DMS79 treated with DMSO at 0.1 percent for 48 hours (cell line): ENCODE measurements around the gene PSG4.
"Not testable (repeated sequence)": the region's sequence is repeated elsewhere in the genome, so short reads cannot be mapped to it uniquely, and the experiment has no call there.

ENCODE experiments used
- DNase-seq: peaks from one replicate; lab custom pipeline; 2025; lab: John Stamatoyannopoulos, UW

Gene PSG4

DNA sequence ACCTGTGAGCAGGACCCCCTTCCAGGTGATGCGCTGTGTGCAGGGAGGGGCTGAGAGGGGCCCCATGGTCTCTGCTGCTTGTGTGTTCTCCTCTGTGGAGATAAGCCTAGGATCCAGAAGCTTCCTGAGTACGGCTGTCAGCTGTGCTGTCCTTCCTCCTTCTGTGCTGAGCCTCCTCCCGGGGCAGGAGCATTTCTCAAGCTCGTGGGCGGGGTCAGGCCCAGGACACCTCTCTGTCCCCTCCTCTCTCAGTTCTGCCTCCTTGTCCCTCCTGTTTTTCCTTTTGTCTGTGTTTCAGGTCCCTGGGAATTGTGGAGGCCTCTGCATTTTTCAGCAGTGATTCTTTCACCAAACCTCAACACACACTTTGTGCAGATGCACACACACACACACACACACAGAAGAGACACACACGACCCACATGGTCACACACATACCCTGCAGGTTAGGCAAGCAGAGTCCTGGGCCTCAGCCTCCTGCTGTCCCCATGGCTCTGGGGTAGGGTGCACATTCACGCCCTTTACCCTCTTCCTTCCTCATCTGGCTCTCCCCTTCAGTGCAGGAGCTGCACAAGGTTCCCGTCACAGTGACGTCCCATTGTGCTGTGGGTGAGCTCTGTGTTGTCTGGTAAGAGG, at the start of gene PSG4:
PSG4 (minus strand) TSS at position 168 of the 635 bp plus-strand sequence; CDS start at position 66, 102 bp downstream.
- not testable (repeated sequence) for DNase-seq

DNA sequence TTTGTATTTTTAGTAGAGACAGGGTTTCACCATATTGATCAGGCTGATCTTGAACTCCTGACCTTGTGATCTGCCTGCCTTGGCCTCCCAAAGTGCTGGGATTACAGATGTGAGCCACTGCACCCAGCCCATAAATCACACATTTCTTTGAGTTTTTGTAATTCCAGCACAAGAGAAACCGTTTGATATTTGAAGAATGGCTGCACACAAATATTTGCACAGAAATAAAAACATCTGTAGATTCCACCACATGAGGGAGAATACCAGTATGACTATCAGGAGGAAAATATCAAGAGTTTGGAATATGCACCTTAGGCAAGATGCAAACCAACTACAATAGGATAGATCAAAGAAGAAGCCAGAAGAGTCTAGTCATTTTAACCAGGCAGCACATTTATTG, 46.0 kb upstream of the PSG4 start:
- DNase-seq: not testable (repeated sequence)

DNA sequence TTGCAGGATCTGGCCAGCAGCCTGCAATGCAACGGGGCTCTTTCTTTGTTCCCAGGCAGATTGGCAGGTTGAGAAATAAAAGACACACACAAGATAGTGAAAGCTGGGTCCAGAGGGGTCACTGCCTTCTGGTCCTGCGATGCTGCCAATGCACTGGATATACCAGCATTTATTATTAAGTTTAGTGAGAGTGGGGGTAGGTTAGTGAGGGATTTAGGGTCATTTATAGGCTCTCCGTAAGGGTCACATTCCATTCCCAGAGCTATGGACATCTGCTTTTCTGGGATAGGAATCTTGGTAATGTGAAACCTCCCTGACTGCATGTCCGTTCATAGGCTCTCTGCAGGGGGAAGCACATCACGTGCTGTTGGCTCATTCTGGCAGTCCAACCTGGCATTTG, 44.9 kb upstream of the PSG4 start:
- not testable (repeated sequence) for DNase-seq

DNA sequence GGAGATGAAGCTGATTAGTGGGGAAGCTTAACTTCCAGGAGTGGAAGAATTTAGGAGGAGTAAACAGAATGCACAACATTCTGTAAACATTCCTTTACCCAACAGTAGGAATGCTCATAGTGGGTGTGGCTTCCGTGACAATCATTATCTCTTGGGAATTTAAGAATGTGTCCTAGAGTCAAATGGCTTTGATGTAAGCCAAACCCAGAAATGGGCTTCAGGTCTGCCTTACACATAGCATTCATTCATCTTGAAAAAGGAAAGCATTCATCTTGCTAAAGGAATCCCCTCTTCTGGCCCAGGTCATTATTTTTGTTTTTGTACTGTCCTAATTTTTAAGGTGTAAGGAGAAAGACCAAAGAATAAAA, 43.2 kb upstream of the PSG4 start:
- not testable (repeated sequence) for DNase-seq

DNA sequence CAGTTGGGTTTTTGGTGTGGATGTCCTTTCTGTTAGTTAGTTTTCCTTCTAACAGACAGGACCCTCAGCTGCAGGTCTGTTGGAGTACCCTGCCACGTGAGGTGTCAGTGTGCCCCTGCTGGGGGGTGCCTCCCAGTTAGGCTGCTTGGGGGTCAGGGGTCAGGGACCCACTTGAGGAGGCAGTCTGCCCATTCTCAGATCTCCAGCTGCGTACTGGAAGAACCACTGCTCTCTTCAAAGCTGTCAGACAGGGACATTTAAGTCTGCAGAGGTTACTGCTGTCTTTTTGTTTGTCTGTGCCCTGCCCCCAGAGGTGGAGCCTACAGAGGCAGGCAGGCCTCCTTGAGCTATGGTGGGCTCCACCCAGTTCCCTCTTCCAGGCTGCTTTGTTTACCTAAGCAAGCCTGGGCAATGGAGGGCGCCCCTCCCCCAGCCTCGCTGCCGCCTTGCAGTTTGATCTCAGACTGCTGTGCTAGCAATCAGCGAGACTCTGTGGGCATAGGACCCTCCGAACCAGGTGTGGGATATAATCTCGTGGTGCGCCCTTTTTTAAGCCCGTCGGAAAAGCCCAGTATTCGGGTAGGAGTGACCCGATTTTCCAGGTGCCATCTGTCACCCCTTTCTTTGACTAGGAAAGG, 41.9 kb upstream of the PSG4 start:
- DNase-seq: not testable (repeated sequence)

DNA sequence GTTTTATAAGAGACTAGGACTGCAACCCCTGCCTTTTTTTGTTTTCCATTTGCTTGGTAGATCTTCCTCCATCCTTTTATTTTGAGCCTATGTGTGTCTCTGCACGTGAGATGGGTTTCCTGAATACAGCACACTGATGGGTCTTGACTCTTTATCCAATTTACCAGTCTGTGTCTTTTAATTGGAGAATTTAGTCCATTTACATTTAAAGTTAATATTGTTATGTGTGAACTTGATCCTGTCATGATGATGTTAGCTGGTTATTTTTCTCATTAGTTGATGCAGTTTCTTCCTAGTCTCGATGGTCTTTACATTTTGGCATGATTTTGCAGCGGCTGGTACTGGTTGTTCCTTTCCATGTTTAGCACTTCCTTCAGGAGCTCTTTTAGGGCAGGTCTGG, 40.4 kb upstream of the PSG4 start:
- DNase-seq: not testable (repeated sequence)

DNA sequence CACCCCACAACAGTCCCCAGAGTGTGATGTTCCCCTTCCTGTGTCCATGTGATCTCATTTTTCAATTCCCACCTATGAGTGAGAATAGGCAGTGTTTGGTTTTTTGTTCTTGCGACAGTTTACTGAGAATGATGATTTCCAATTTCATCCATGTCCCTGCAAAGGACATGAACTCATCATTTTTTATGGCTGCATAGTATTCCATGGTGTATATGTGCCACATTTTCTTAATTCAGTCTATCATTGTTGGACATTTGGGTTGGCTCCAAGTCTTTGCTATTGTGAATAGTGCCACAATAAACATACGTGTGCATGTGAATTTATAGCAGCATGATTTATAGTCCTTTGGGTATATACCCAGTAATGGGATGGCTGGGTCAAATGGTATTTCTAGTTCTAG, 36.8 kb upstream of the PSG4 start:
- not testable (repeated sequence) for DNase-seq

DNA sequence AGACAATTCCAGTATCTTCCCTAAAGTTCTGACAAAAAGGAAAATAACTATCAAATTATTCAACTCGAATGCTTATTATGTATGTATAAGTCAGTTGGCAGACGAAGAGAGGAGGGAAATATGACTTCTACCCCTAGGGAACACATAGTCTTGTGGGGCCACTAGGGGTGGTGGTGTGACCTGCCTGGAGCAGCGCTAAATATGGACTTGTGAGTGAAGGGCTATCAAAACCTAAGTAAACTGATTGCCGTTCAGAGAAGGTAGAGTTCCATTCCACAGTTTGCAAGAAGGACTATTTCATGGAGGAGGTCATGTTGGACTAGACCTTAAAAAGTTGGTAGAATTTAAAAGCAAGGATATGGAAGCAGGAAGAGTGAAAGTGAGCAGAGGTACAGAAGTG, 32.8 kb upstream of the PSG4 start:
- DNase-seq: not testable (repeated sequence)

DNA sequence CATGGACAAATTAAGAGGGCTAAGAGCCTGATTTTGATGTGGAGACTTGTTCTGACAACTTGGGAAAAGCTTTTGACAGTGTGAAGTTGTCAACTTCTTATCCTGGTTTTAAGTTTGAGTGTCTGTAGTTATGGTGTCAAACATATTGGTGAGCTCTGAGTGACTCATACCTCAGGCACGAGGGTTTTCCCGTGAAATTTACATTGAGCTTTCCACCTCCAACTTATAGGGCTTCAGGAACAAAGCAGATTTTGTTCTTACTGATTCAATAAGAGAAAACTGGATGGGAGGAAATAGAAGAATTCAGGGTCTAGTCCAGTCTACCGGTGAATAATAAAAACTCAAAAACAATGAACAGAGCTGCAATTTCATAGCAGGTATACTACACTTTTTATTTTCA, 30.2 kb upstream of the PSG4 start:
- DNase-seq: not testable (repeated sequence)

DNA sequence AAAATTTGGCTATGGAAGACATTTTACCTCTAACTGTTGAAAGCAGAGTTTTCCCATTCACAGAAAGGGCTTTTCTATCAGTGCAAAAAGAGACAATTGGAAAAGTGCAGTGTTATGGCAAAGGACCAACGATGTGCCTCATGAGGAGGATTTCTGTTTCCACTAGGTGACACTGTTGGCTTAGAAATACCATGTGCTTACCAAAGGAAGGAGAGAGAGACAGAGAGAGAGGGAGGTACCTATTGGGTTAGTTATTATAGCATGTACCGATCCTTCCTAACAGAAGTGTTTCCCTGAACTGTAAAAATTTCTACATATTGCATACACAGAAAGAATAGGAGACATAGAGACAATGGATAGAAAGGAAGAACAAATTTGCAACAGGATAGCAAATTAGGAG, 23.9 kb upstream of the PSG4 start:
- DNase-seq: no peak

DNA sequence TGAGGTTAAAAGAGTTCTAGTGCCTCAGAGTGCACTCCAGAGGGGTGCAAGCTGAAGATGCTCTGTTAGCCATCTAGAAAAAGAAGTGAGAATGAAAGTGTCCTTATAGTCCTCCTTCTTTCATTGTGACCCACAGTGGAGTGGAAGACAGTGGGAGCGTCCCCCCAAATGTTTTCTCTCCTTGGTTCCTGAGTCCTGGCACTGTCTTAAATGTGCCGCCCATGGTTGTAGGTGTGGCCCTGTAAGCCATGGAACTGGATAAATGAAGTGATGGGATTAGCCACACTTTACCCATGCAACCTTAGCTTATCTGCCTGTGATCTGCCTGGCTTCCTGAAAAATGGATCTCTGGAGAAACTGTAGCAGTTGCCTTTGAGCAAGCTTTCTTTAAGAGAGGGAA, 23.3 kb upstream of the PSG4 start:
- not testable (repeated sequence) for DNase-seq

DNA sequence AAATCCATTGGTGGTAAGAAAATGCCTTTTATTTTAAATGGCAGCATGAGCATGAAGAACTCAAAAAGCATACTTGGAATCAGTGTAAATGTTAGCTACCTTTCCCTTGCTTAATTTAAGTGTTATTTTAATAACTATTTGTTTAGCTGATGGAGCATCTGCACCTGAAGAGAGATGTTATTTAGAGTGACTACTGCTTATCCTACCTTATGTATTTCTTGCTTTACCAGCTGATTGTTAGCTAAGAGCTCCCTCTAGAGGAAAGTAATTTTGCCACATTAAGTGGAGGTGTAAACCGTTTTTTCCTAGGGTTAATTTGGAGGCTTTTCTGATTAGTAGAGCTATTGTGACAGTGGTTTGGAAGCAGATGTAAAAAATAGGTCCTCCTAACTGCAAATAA, 21.5 kb upstream of the PSG4 start:
- DNase-seq: not testable (repeated sequence)

DNA sequence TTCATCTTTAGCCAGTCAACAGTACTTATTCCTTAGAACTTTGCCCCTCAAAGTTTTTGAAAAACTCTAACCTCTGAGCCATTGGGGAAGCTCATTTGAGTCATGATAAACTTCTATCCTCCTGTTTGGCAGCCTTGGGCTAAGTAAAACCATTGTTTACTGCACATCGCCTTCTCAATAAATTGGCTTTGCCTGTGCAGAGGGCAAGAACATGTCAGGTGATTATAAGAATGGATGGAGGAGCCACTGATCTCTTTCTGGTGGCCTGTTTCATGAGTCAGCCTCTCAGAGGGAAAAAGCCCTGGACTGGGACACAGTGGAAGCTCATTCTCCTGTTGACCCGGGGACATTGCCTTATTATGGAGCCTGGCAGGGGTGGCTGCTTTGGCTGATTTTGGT, 19.4 kb upstream of the PSG4 start:
- DNase-seq: no peak

DNA sequence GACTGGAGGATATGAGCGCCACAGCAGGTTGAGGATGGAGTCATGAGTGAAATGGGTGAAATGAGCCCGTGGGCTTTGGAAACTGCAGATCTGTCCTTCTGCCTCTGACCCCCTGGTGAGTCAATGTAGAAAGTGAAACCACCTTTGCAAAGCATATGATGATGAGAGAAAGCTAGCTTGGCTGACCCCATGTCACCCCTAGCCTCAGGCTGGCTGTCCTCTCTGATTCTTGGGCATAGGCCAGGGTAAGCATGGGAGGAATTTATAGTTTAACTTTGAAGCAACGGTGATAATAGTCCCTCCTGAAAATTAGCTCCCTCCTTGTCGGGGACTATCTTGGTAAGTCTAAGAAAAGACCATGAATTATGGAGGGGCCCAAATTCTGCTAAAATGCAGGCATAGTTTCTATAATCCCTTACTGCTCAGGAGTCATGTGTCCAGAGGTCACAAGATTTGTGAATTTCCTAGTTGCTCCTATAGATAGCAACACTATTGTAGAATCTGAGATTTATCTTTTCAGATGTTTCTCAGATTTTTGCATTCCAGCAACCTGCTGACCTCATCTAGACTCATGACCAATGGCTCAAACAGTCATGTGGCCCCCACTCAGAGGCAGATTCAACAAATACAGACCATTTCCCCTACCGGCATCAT, 18.9 kb upstream of the PSG4 start:
- DNase-seq: not testable (repeated sequence)

DNA sequence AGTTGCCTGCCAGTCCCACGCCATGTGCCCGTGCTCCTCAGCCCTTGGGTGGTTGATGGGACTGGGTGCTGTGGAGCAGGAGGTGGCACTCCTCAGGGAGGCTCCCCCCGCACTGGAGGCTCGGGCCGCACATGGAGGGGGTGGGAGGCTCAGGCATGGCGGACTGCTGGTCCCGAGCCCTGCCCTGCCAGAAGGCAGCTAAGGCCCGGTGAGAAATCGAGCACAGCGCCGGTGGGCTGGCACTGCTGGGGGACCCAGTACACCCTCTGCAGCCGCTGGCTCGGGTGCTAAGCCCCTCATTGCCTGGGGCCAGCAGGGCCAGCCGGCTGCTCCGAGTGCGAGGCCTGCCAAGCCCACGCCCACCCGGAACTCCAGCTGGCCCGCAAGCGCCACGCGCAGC, 16.5 kb upstream of the PSG4 start:
- not testable (repeated sequence) for DNase-seq

DNA sequence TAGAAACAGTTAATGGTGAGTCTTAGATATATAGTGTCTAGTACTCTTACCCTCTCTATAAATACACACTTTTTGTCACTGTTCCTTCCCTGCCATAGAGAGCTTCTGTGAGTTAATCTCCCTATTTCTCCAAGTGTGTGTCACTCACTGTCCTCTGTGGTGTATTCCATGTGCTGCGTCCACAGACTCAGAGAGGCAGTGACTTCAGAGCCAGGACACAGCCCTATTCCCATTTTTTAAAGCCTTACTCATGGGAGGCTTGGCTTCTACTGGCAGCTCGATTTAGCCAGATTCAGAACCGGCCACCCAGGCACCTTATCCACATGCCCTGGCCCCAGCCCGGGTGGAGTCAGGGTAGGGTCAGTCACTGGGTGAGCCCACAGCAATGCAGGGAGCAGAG, 13.7 kb upstream of the PSG4 start:
- DNase-seq: not testable (repeated sequence)

DNA sequence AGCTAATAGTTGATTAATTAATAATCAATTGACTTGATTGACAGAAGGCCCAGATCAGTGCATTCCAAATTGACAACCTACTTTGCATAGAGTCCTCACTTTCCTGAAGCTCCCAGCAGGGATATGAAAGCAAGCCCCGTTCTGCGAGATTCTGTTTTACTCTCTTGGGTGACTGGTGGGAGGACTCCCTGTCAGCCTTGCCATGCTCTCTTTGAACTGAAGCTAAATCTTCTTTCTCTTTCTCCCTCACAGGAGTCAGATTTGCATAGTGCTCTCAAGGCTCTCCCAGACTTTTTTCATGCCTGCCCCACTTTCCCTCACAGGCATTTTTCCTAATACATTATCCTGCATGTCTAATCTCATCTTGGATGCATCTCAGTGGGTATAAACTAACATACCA, 10.4 kb upstream of the PSG4 start:
- not testable (repeated sequence) for DNase-seq

DNA sequence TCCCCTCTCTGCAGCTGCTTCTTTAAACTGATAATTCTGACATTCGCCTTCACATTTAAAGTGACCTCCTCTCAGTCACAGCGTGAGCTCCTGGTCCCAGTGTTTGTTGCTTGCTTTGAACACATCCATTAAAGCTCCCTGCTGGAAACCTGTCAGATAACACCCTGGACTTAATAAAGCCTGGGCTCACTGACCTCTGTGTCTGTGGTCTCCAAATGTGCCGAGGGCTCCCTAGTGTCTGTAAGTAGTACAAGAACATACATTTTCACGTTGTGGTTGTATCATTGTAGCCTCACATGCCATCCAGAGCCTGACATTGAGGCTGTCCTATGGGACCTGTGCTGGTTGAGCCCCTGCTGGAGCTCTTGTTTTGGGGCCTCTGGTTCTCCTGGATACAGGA, 2.6 kb upstream of the PSG4 start:
- DNase-seq: no peak

DNA sequence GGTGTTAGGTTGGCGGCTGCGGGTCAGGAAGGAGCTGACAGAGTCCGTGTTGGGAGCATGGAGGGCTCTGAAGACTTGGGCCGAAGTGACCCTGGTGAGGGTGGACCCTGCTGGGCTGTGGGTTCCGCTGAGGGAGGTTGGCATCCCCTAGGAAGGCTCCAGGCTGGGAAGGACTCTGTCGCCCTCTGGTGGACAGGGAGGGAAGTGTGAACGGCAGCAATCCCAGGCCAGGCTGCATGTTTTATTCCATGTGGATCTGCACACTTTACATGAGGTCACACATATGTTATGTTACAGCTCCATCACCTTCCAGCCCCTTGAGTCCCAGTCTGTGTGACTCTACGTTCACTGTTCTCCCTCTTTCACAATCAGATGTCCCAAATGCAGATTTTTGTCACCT, 1.7 kb upstream of the PSG4 start:
- not testable (repeated sequence) for DNase-seq

DNA sequence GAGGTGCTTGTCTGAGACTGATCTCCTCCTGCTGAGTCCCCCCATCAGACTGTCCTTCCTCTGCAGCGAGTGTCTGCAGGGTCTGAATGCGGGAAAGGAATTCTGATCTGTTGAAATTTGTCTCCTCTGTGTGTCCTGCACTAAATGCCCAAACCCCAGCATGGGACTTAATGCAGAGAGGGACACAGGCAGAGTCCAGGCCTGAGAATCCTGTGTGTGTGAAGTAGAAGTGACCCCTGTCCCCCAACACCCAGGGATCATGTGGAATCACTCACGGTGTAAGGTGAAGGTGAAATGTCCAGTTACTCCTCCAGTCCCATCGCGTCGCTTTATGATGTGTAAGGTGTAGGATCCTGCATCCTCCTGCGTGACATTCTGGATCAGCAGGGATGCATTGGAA, 1.8 kb downstream of the PSG4 start:
- DNase-seq: not testable (repeated sequence)

DNA sequence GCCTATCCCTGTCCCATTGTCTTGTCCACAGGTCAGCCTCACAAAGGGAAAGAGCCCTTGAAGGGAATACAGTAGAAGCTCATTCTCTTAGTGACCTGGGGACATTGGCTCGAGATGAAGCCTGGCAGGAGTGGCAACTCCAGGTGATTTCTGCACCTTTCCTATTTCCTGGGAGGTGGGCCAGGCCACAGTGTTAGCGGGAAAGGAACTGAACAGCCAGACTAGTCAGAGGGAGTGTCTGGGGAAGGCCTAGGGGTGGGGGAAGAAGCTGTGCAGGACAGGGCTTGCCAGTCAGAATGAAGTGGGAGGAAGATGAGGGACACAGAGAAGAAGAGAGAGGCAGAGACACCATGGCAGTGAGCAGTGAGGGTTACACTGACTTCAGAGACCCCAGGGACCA, 3.5 kb downstream of the PSG4 start:
- DNase-seq: not testable (repeated sequence)

DNA sequence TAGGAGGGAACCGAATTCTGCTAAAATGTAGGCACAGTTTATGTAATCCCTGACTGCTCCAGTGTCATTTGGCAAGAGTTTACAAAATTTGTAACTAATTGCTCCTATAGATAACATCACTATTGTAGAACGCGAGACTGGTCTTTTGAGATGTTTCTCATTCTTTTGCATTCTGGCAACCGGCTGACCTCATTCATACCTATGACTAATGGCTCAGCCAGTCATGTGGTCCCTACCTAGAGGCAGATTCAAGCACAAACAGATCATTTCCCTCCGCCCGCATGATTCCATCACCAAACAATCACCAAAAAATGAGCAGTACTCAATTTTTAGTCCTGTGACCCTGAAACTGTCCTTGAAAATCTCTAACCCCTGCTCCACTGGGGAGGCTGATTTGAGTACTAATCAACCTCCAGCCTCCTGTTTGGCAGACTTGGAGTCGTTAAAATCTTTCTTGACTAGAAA, 4.1 kb downstream of the PSG4 start:
- not testable (repeated sequence) for DNase-seq
